ENCODE data around the gene RYR3.

GRCh38 chr15:33871980-33872379, 561.2 kb downstream of the RYR3 start:
- TF ChIP-seq CTCF (IDR thresholded peaks at IDR 0.05; ENCODE audit: insufficient read depth, low read length, poor library complexity, severe bottlenecking) = no peak
- TF ChIP-seq EZH2phosphoT487 (conservative IDR thresholded peaks at IDR 0.05; ENCODE audit: low read length) = no peak

All from SU-DHL-6 (cell line).